Mucosa of descending colon (tissue), 3 donors: ENCODE results near the gene ATAD3B. TPM values are rescaled to one million over a fixed set of nuclear protein-coding genes. Genes with fewer than 3 reads are reported as not detected.

Experiments used
- ATAC-seq: fragments of 200-7000 bp; cut with Tn5 transposase; one replicate; pipeline ENCODE4 v1.9.1; 2020; ENCODE audit warnings: mild to moderate bottlenecking, moderate library complexity
- DNase-seq, 3 donors: peaks; one replicate each; pipeline ENCODE4 v3.0.0-alpha.2; 2020
- H3K36me3 ChIP-seq: fragments of 200-600 bp; one replicate; pipeline ENCODE4 v1.8.0; 2021; ENCODE audit warnings: low read depth, mild to moderate bottlenecking
- H3K4me1 ChIP-seq: fragments of 200-600 bp; one replicate; pipeline ENCODE4 v1.8.0; 2021; ENCODE audit warnings: low read depth, mild to moderate bottlenecking
- H3K4me3 ChIP-seq: fragments of 200-600 bp; one replicate; pipeline ENCODE4 v1.8.0; 2021; ENCODE audit warnings: mild to moderate bottlenecking
- H3K9me3 ChIP-seq: fragments of 200-600 bp; one replicate; pipeline ENCODE4 v1.8.0; 2021; ENCODE audit warnings: mild to moderate bottlenecking
- CTCF ChIP-seq: fragments of 200-600 bp; IDR thresholded peaks from one replicate; pipeline ENCODE4 v1.8.0; 2022; ENCODE audit warnings: antibody characterized with exemption, mild to moderate bottlenecking
- intact Hi-C, 2 donors: fragments of 100-400 bp; cut with DNase I in 1 of 2; cut with micrococcal nuclease in 1 of 2; formaldehyde crosslinking; loops; one replicate each; pipeline versions ENCODE4 v1.11.0 to v1.11.1; 2022; cut with DNase I, micrococcal nuclease
- total RNA-seq, 3 donors: library from RNA; stranded (reverse); fragmentation: NEBNext Ultra II Directional in 2 of 3; extraction: Animal tissue kit (Norgen Biotek cat#: 25700) in 2 of 3; gene quantifications; one replicate each; pipeline versions ENCODE4 v1.2.1 to v1.2.4, GENCODE V29; 2021 to 2023
- donor health status: DM: no; HTN: no; CAD: no; lungs with moderate emphysema.
- donor health status: DM: no; HTN: no; CAD: no.
- donor health status: DM: no; HTN: yes; CAD: no.

The ATAD3B gene
- total RNA-seq, 3 donors from 2014 or later, result 22.8 to 30.9 (median 25.4) TPM

GRCh38 chr1:1431845-1432273 is 39.7 kb upstream of the ATAD3B start:
- peak; percentile 66 for ATAC-seq
- TF ChIP-seq CTCF, result no peak
- H3K9me3 ChIP-seq, result no peaks in the 10 kb centered on the region
- peak; percentile 70 to 88 (median 81) for DNase-seq
- no peak overlapping the region for H3K4me3 ChIP-seq
- H3K4me1 ChIP-seq, result peaks cover 54% of the 10 kb centered on the region
- no peaks in the 10 kb centered on the region for H3K36me3 ChIP-seq
- intact Hi-C loops, result no loop called here

GRCh38 chr1:1432274-1432950 is 39.2 kb upstream of the ATAD3B start:
- TF ChIP-seq CTCF, result no peak
- Histone ChIP-seq H3K4me3 (no peak overlapping the region), H3K36me3 (no peaks in the 10 kb centered on the region), H3K4me1 (peaks cover 60% of the 10 kb centered on the region), H3K9me3 (no peaks in the 10 kb centered on the region)
- ATAC-seq (peak; percentile 4), DNase-seq (peak in 2 of 3 donors; percentile 52 to 60)
- intact Hi-C loops, result no loop called here

GRCh38 chr1:1432951-1433803 is 38.4 kb upstream of the ATAD3B start:
- no peaks in the 10 kb centered on the region for H3K9me3 ChIP-seq
- intact Hi-C loops, result no loop called here
- peaks cover 67% of the 10 kb centered on the region for H3K4me1 ChIP-seq
- peak; percentile 94 for DNase-seq
- H3K4me3 ChIP-seq, result no peak overlapping the region
- no peaks in the 10 kb centered on the region for H3K36me3 ChIP-seq
- peak; percentile 78 for ATAC-seq
- no peak for TF ChIP-seq CTCF

GRCh38 chr1:1433804-1434130 is 37.8 kb upstream of the ATAD3B start:
- intact Hi-C loops, result no loop called here
- peak; percentile 6 for ATAC-seq
- peaks cover 68% of the 10 kb centered on the region for H3K4me1 ChIP-seq

More at GRCh38 chr1:1433804-1434130, 37.8 kb upstream of the ATAD3B start:
- Histone ChIP-seq H3K4me3 (no peak overlapping the region), H3K36me3 (no peaks in the 10 kb centered on the region), H3K9me3 (no peaks in the 10 kb centered on the region)
- DNase-seq, result peak in 1 of 3 donors; percentile 63
- TF ChIP-seq CTCF, result no peak
